SK-N-SH (cell line): ENCODE data around the gene SAPCD2. TPM values are rescaled to one million over a fixed set of nuclear protein-coding genes. Genes with fewer than 3 reads are reported as not detected.

Experiments
- CTCF ChIA-PET: fragments of 300-600, 350-600 bp; formaldehyde crosslinking; extraction: SDS; loops from one replicate; lab custom pipeline; 2021; lab: Yijun Ruan, JAX
- POLR2A ChIA-PET: fragments of 350-600 bp; sonication (Branson Sonifier 250); formaldehyde crosslinking; extraction: SDS; loops from one replicate; lab custom pipeline; 2020; ENCODE audit warnings: antibody characterized with exemption, inconsistent platforms; lab: Yijun Ruan, JAX
- DNase-seq: peaks from one replicate; pipeline ENCODE4 v3.0.0; 2012
- H2AFZ ChIP-seq: fragments of 200-600 bp; sonication (generic); 2 replicates; pipeline ENCODE4 v1.8.1; 2016; ENCODE audit warnings: antibody characterized with exemption, mild to moderate bottlenecking, low read depth
- H3F3A ChIP-seq: fragments of 200-600 bp; sonication (generic); replicated peaks from 2 replicates; pipeline ENCODE3; 2016; ENCODE audit warnings: antibody characterized with exemption, mild to moderate bottlenecking; ENCODE audit not compliant: insufficient read depth
- H3K27ac ChIP-seq, 2 experiments: fragments of 200-500 bp in 1 of 2; fragments of 200-600 bp in 1 of 2; sonication (Bioruptor generic) in 1 of 2; sonication (generic), shearing (Covaris generic) in 1 of 2; 2 replicates each; pipeline versions ENCODE4 v1.5.1 to v1.6.1; 2014 to 2016; ENCODE audit warnings: low read depth in 2 of 2, inconsistent platforms in 1 of 2, low read length in 1 of 2, mild to moderate bottlenecking in 1 of 2, mixed read lengths in 1 of 2
- H3K27me3 ChIP-seq: fragments of 200-600 bp; sonication (generic), shearing (Covaris generic); 2 replicates; pipeline ENCODE4 v1.6.1; 2016; ENCODE audit warnings: mixed run types; ENCODE audit not compliant: insufficient read depth
- H3K36me3 ChIP-seq, 2 experiments: fragments of 200-500 bp in 1 of 2; fragments of 200-600 bp in 1 of 2; sonication (Bioruptor generic) in 1 of 2; sonication (generic) in 1 of 2; replicated peaks in 1 of 2; 2 replicates each; pipeline versions ENCODE3 to v1.5.1; 2014 to 2016; ENCODE audit warnings: low read length in 1 of 2, mild to moderate bottlenecking in 1 of 2; ENCODE audit not compliant: insufficient read depth in 2 of 2, control insufficient read depth in 1 of 2
- H3K4me1 ChIP-seq, 2 experiments: fragments of 200-500 bp in 1 of 2; fragments of 200-600 bp in 1 of 2; sonication (Bioruptor generic) in 1 of 2; sonication (generic), shearing (Covaris generic) in 1 of 2; 2 replicates each; pipeline versions ENCODE4 v1.5.1 to v1.6.1; 2014 to 2016; ENCODE audit warnings: low read depth in 1 of 2, low read length in 1 of 2, mixed run types in 1 of 2; ENCODE audit not compliant: insufficient read depth in 2 of 2, control insufficient read depth in 1 of 2
- H3K4me2 ChIP-seq: fragments of 200-600 bp; sonication (generic), shearing (Covaris generic); 2 replicates; pipeline ENCODE4 v1.6.1; 2017; ENCODE audit warnings: mixed run types
- H3K4me3 ChIP-seq, 2 experiments: fragments of 200-500 bp in 1 of 2; fragments of 200-600 bp in 1 of 2; sonication (Bioruptor generic) in 1 of 2; sonication (generic), shearing (Covaris generic) in 1 of 2; 2 replicates each; pipeline versions ENCODE4 v1.5.1 to v1.8.1; 2014 to 2016; ENCODE audit warnings: low read depth in 2 of 2, inconsistent platforms in 1 of 2, low read length in 1 of 2, mild to moderate bottlenecking in 1 of 2, mixed read lengths in 1 of 2, moderate library complexity in 1 of 2
- H3K79me2 ChIP-seq: fragments of 200-600 bp; sonication (generic); 2 replicates; pipeline ENCODE4 v1.8.1; 2017; ENCODE audit warnings: mild to moderate bottlenecking; ENCODE audit not compliant: insufficient read depth
- H3K9ac ChIP-seq: fragments of 200-600 bp; sonication (generic); 2 replicates; pipeline ENCODE4 v1.6.1; 2017; ENCODE audit warnings: mixed run types
- H3K9me2 ChIP-seq: fragments of 200-600 bp; sonication (generic); 2 replicates; pipeline ENCODE4 v1.6.1; 2017; ENCODE audit warnings: mixed run types
- H3K9me3 ChIP-seq: fragments of 200-600 bp; sonication (generic); 2 replicates; pipeline ENCODE4 v1.6.1; 2017; ENCODE audit warnings: mixed run types, mild to moderate bottlenecking, moderate library complexity
- H4K20me1 ChIP-seq: fragments of 200-600 bp; sonication (generic); 2 replicates; pipeline ENCODE4 v1.6.1; 2017; ENCODE audit warnings: mild to moderate bottlenecking, mixed run types; ENCODE audit not compliant: insufficient read depth
- CHD2 ChIP-seq: fragments of 150-350 bp; IDR thresholded peaks from 2 replicates; pipeline ENCODE4 v1.6.1; 2018; ENCODE audit warnings: low read length; ENCODE audit not compliant: partially characterized antibody
- CTCF ChIP-seq: fragments of 200-600 bp; sonication (generic); IDR thresholded peaks from 2 replicates; pipeline ENCODE4 v1.6.1; 2017; ENCODE audit warnings: antibody characterized with exemption, mild to moderate bottlenecking, moderate library complexity
- ELF1 ChIP-seq: IDR thresholded peaks from 2 replicates; pipeline ENCODE4 v1.4.0; 2012
- EP300 ChIP-seq, 2 experiments: IDR thresholded peaks; 2 replicates each; pipeline versions ENCODE4 v1.4.0 to v1.6.1; 2012; ENCODE audit warnings: borderline replicate concordance in 1 of 2, low read depth in 1 of 2, low read length in 1 of 2
- EZH2phosphoT487 ChIP-seq: fragments of 200-600 bp; sonication (generic); IDR thresholded peaks from 2 replicates; pipeline ENCODE4 v1.6.1; 2017; ENCODE audit warnings: low read depth, mixed run types, mild to moderate bottlenecking, antibody characterized with exemption, moderate library complexity, borderline replicate concordance
- FOSL2 ChIP-seq: IDR thresholded peaks from 2 replicates; pipeline ENCODE4 v1.4.0; 2012; ENCODE audit warnings: low read depth, mild to moderate bottlenecking, moderate library complexity, borderline replicate concordance
- FOXM1 ChIP-seq: IDR thresholded peaks from 2 replicates; pipeline ENCODE4 v1.4.0; 2012; ENCODE audit warnings: low read depth, mild to moderate bottlenecking
- GABPA ChIP-seq: IDR thresholded peaks from 2 replicates; pipeline ENCODE4 v1.4.0; 2012; ENCODE audit warnings: low read depth, mild to moderate bottlenecking
- IRF3 ChIP-seq: fragments of 150-350 bp; IDR thresholded peaks from 2 replicates; pipeline ENCODE4 v1.6.1; 2016; ENCODE audit warnings: mild to moderate bottlenecking, low read depth, low read length
- MAX ChIP-seq: IDR thresholded peaks from 2 replicates; pipeline ENCODE4 v1.4.0; 2012; ENCODE audit warnings: low read depth
- MXI1 ChIP-seq: IDR thresholded peaks from 2 replicates; pipeline ENCODE4 v1.6.1; 2012; ENCODE audit warnings: mild to moderate bottlenecking, low read depth, low read length, improper control_type of control experiment
- POLR2AphosphoS5 ChIP-seq: IDR thresholded peaks from 2 replicates; pipeline ENCODE4 v1.6.1; 2012; ENCODE audit warnings: low read depth, low read length
- TCF12 ChIP-seq: IDR thresholded peaks from 2 replicates; pipeline ENCODE4 v1.4.0; 2012
- USF1 ChIP-seq: IDR thresholded peaks from 2 replicates; pipeline ENCODE4 v1.4.0; 2012; ENCODE audit warnings: low read depth, borderline replicate concordance
- USF2 ChIP-seq: fragments of 150-350 bp; IDR thresholded peaks from 2 replicates; pipeline ENCODE4 v1.6.1; 2017; ENCODE audit warnings: antibody characterized with exemption, low read length, low read depth, borderline replicate concordance
- WGBS: methylation state at CpG from one replicate; pipeline ENCODE4 v1.1.6; 2017; ENCODE audit warnings: low lambda C conversion rate; 5-methylcytosine and 5-hydroxymethylcytosine counted together
- polyA plus RNA-seq, 3 experiments: library from polyadenylated mRNA; depleted of rRNA; stranded (reverse); fragments of >200 nt; gene quantifications; 2 replicates each; pipeline ENCODE4 v1.2.3, GENCODE V29; 2012

SAPCD2 gene
- polyA plus RNA-seq, 1 of the 3 experiments (the other 2 are of a cell fraction) = 6.0 TPM

- H3K4me2 ChIP-seq = no peak overlapping the region
- no peak for DNase-seq
- H3K9me3 ChIP-seq = no peaks in the 10 kb centered on the region
- POLR2A ChIA-PET = interaction anchor here (0.9 kb wide), 1 partner anchor 158 kb away, joined by 3 read pairs; no protein-coding TSS in a partner anchor
- peaks cover 11 to 15% of the 10 kb centered on the region in 2 experiments; a peak in 2 of 4 replicates for H3K4me1 ChIP-seq
- H3K9ac ChIP-seq = no peak overlapping the region
- 0 out of 2 replicates have a peak, but pooled peaks cover under 1% of the 10 kb centered on the region for H3K79me2 ChIP-seq
- H3K36me3 ChIP-seq = peaks cover 3 to 8% of the 10 kb centered on the region in 2 experiments
- H3K4me3 ChIP-seq = no peak overlapping the region
- H3K27ac ChIP-seq = 0 out of 4 replicates have a peak overlapping the region, but pooled peaks of 1 of the 2 experiments have one; percentile 85
- no peaks in the 10 kb centered on the region for H3K9me2 ChIP-seq
- no peaks in the 10 kb centered on the region for H3K27me3 ChIP-seq
- WGBS = 93% methylated on average over 6 of the region's 16 CpGs
- TF ChIP-seq TCF12 (no peak), POLR2AphosphoS5 (no peak), IRF3 (no peak), CHD2 (no peak), FOSL2 (no peak), USF1 (no peak), ELF1 (no peak), GABPA (no peak), EP300 (IDR thresholded peaks at IDR 0.05; ENCODE audit: borderline replicate concordance in 1 of 2, low read depth in 1 of 2, low read length in 1 of 2) (no peak), USF2 (no peak), MXI1 (no peak), FOXM1 (no peak), MAX (no peak), CTCF (no peak), EZH2phosphoT487 (no peak)
- no peak overlapping the region for H2AFZ ChIP-seq
- peaks cover 18% of the 10 kb centered on the region for H3F3A ChIP-seq
- CTCF ChIA-PET = interaction anchor here (1.0 to 2.4 kb wide), 8 partner anchors 13 to 145 kb away, joined by 3 to 11 read pairs (median 6); partner anchors contain the start of genes NPDC1, RNF224 and SAPCD2
- no peaks in the 10 kb centered on the region for H4K20me1 ChIP-seq
Observed at GRCh38 chr9:137082222-137082924, 12.0 kb upstream of the SAPCD2 start.
